Motor neuron (in vitro differentiated cells): Measurements from ENCODE around the gene ZYG11B. TPM values are rescaled to one million over a fixed set of nuclear protein-coding genes. Genes with fewer than 3 reads are reported as not detected.
"Not testable (repeated sequence)": the region's sequence is repeated elsewhere in the genome, so short reads cannot be mapped to it uniquely, and the experiment has no call there.

Experiments
- ATAC-seq, 8 experiments: fragments of 200-7000 bp; cut with Tn5 transposase; replicated peaks in 6 of 8; 2 replicates each; pipeline ENCODE4 v1.8.0; 2021; ENCODE audit warnings: mild to moderate bottlenecking in 8 of 8, moderate library complexity in 8 of 8
- H3K27ac ChIP-seq, 2 donors: fragments of 250-450 bp; sonication (Bioruptor Pico); 2 replicates each; pipeline ENCODE4 v1.9.0; 2021; ENCODE audit warnings: antibody characterized with exemption in 2 of 2, mild to moderate bottlenecking in 2 of 2, moderate library complexity in 1 of 2
- H3K4me1 ChIP-seq, 2 donors: fragments of 250-450 bp; sonication (Bioruptor Pico); replicated peaks in 1 of 2; 2 replicates each; pipeline ENCODE4 v1.6.1; 2021; ENCODE audit warnings: antibody characterized with exemption in 2 of 2, mild to moderate bottlenecking in 2 of 2, moderate library complexity in 1 of 2
- H3K4me3 ChIP-seq, 5 donors: fragments of 250-450 bp; sonication (Bioruptor Pico); 2 replicates each; pipeline ENCODE4 v1.9.0; 2021; ENCODE audit warnings: antibody characterized with exemption in 5 of 5, mild to moderate bottlenecking in 5 of 5, moderate library complexity in 4 of 5
- WGBS, 10 experiments: fragments of 450-650 bp; shearing (Covaris generic); methylation state at CpG; one replicate each; pipeline ENCODE4 v1.0.0; 2022; 5-methylcytosine and 5-hydroxymethylcytosine counted together
- in situ Hi-C, 9 experiments: fragments of 400-800 bp; cut with MboI; loops; one replicate each; pipeline ENCODE4 v1.15.0; 2021; ENCODE audit warnings: low sequenced_read_pairs in 9 of 9, low pct_unique_long_range_greater_than_20kb in 2 of 9; ENCODE audit not compliant: unreplicated experiment in 9 of 9
- total RNA-seq, 8 experiments: library from RNA; unstranded; fragments of 300-600 nt; gene quantifications; 2 replicates each; pipeline versions ENCODE4 v1.2.3 to v1.2.4, GENCODE V29; 2022

ZYG11B gene
- total RNA-seq, 8 experiments from 2014 or later = 15.4 to 43.1 (median 31.3) TPM

- 38 to 100% (median 80%) methylated on average over 1 to 4 of the region's 4 CpGs; no CpG with 5 or more reads in 1 of the 10 experiments for WGBS, 10 experiments
- Histone ChIP-seq H3K4me3 (no peak overlapping the region), H3K27ac (no peak overlapping the region), H3K4me1 (peaks cover 0 to 8% of the 10 kb centered on the region in 2 donors)
- no peak for ATAC-seq
- in situ Hi-C loops = loop anchor here in 1 of 9 experiments (25.0 kb wide), 2 partner anchors 199 to 474 kb away; partner anchors contain the start of genes CPT2 and ECHDC2
Observed at GRCh38 chr1:52713590-52713989, 12.7 kb upstream of the ZYG11B start.

GRCh38 chr1:52715296-52715695 lies 11.0 kb upstream of the ZYG11B start:
- ATAC-seq, H3K4me3 ChIP-seq, H3K4me1 ChIP-seq, H3K27ac ChIP-seq: not testable (repeated sequence)
- in situ Hi-C loops = loop anchor here in 1 of 9 experiments (25.0 kb wide), 2 partner anchors 197 to 472 kb away; partner anchors contain the start of genes CPT2 and ECHDC2
- 84 to 100% (median 94%) methylated on average over 2 to 6 of the region's 6 CpGs for WGBS, 10 experiments

- WGBS, 10 experiments = 14 to 97% (median 79%) methylated on average over 1 to 4 of the region's 4 CpGs; no CpG with 5 or more reads in 1 of the 10 experiments
- Histone ChIP-seq H3K4me3 (no peak overlapping the region), H3K27ac (no peak overlapping the region), H3K4me1 (peaks cover 11% of the 10 kb centered on the region in 2 donors)
- ATAC-seq = no peak
- in situ Hi-C loops = loop anchor here in 1 of 9 experiments (25.0 kb wide), 2 partner anchors 189 to 464 kb away; partner anchors contain the start of genes CPT2 and ECHDC2
Observed at GRCh38 chr1:52723260-52723659, 3.0 kb upstream of the ZYG11B start.

- H3K27ac ChIP-seq = peak overlapping the region in 1 of 2 donors; percentile 35
- 2 to 53% (median 20%) methylated on average over 1 to 6 of the region's 6 CpGs for WGBS, 10 experiments
- no peak for ATAC-seq
- peak overlapping the region; percentile 68 to 94 (median 78) for H3K4me3 ChIP-seq
- in situ Hi-C loops = loop anchor here in 1 of 9 experiments (25.0 kb wide), 1 partner anchor 461 kb away; the partner anchor contains the start of gene CPT2
- peaks cover 12% of the 10 kb centered on the region in 2 donors for H3K4me1 ChIP-seq
Observed at GRCh38 chr1:52725903-52726264, 369 bp upstream of the ZYG11B start.

- WGBS, 10 experiments = 0 to 13% (median 0%) methylated on average over 3 to 14 of the region's 14 CpGs
- in situ Hi-C loops = loop anchor here in 1 of 9 experiments (25.0 kb wide), 1 partner anchor 460 kb away; the partner anchor contains the start of gene CPT2
- ATAC-seq = peak in 5 of 8 experiments; percentile 1 to 4 (median 2)
- Histone ChIP-seq H3K4me1 (peaks cover 12% of the 10 kb centered on the region in 2 donors), H3K4me3 (peak overlapping the region; percentile 68 to 94 (median 78)), H3K27ac (peak overlapping the region; percentile 89 to 94)
Observed at GRCh38 chr1:52727114-52727586, 897 bp downstream of the ZYG11B start.

- Histone ChIP-seq H3K4me1 (peaks cover 12% of the 10 kb centered on the region in 2 donors), H3K27ac (no peak overlapping the region), H3K4me3 (peak overlapping the region in 2 of 5 donors; percentile 68 to 94)
- WGBS, 10 experiments = 37 to 93% (median 75%) methylated on average over 1 to 6 of the region's 6 CpGs; no CpG with 5 or more reads in 2 of the 10 experiments
- in situ Hi-C loops = loop anchor here in 1 of 9 experiments (25.0 kb wide), 1 partner anchor 459 kb away; the partner anchor contains the start of gene CPT2
- no peak for ATAC-seq
Observed at GRCh38 chr1:52727956-52728656, 1.9 kb downstream of the ZYG11B start.

GRCh38 chr1:52733368-52733767 lies 7.1 kb downstream of the ZYG11B start:
- no peak for ATAC-seq
- Histone ChIP-seq H3K4me3 (no peak overlapping the region), H3K27ac (no peak overlapping the region), H3K4me1 (peaks cover under 1% of the 10 kb centered on the region in 2 donors)
- in situ Hi-C loops = loop anchor here in 1 of 9 experiments (25.0 kb wide), 1 partner anchor 454 kb away; the partner anchor contains the start of gene CPT2
- 80 to 100% (median 94%) methylated on average over 1 to 3 of the region's 3 CpGs; no CpG with 5 or more reads in 4 of the 10 experiments for WGBS, 10 experiments

GRCh38 chr1:52735371-52735770 lies 9.1 kb downstream of the ZYG11B start:
- in situ Hi-C loops = loop anchor here in 1 of 9 experiments (25.0 kb wide), 1 partner anchor 452 kb away; the partner anchor contains the start of gene CPT2
- H3K4me3 ChIP-seq, ATAC-seq, H3K27ac ChIP-seq, H3K4me1 ChIP-seq: not testable (repeated sequence)
- 88 to 98% (median 92%) methylated on average over 4 to 9 of the region's 9 CpGs; no CpG with 5 or more reads in 1 of the 10 experiments for WGBS, 10 experiments

GRCh38 chr1:52738148-52738547 lies 11.9 kb downstream of the ZYG11B start:
- Histone ChIP-seq H3K27ac (no peak overlapping the region), H3K4me3 (no peak overlapping the region), H3K4me1 (no peaks in the 10 kb centered on the region)
- no peak for ATAC-seq
- in situ Hi-C loops = loop anchor here in 1 of 9 experiments (25.0 kb wide), 1 partner anchor 449 kb away; the partner anchor contains the start of gene CPT2
- WGBS, 10 experiments = 77 to 100% (median 90%) methylated on average over 2 to 5 of the region's 5 CpGs; no CpG with 5 or more reads in 1 of the 10 experiments

- in situ Hi-C loops = loop anchor here in 1 of 9 experiments (25.0 kb wide), 1 partner anchor 448 kb away; the partner anchor contains the start of gene CPT2
- Histone ChIP-seq H3K4me1 (no peaks in the 10 kb centered on the region), H3K4me3 (no peak overlapping the region), H3K27ac (no peak overlapping the region)
- ATAC-seq = no peak
- 60 to 100% (median 93%) methylated on average over 1 to 10 of the region's 10 CpGs; no CpG with 5 or more reads in 3 of the 10 experiments for WGBS, 10 experiments
Observed at GRCh38 chr1:52738893-52739292, 12.6 kb downstream of the ZYG11B start.

GRCh38 chr1:52739699-52740467 lies 13.6 kb downstream of the ZYG11B start:
- Histone ChIP-seq H3K4me1 (no peaks in the 10 kb centered on the region), H3K27ac (no peak overlapping the region), H3K4me3 (no peak overlapping the region)
- in situ Hi-C loops = loop anchor here in 1 of 9 experiments (25.0 kb wide), 1 partner anchor 447 kb away; the partner anchor contains the start of gene CPT2
- 79 to 100% (median 94%) methylated on average over 1 to 4 of the region's 4 CpGs; no CpG with 5 or more reads in 1 of the 10 experiments for WGBS, 10 experiments
- ATAC-seq = no peak

- in situ Hi-C loops = loop anchor here in 1 of 9 experiments (25.0 kb wide), 1 partner anchor 446 kb away; the partner anchor contains the start of gene CPT2
- no peak overlapping the region for H3K27ac ChIP-seq
- 76 to 100% (median 93%) methylated on average over 1 to 3 of the region's 3 CpGs for WGBS, 10 experiments
- no peak overlapping the region for H3K4me3 ChIP-seq
- no peaks in the 10 kb centered on the region for H3K4me1 ChIP-seq
- ATAC-seq = no peak
Observed at GRCh38 chr1:52741259-52741658, 15.0 kb downstream of the ZYG11B start.
